GM23248 (cell line): Measurements from ENCODE around the gene EPOP.

Source experiments
- EZH2 ChIP-seq: fragments of 200-600 bp; sonication (generic); IDR thresholded peaks from 2 replicates; pipeline ENCODE4 v1.6.1; 2018; ENCODE audit warnings: antibody characterized with exemption, mild to moderate bottlenecking; ENCODE audit not compliant: insufficient read depth, poor library complexity, severe bottlenecking
- EZH2phosphoT487 ChIP-seq: fragments of 200-600 bp; sonication (generic); IDR thresholded peaks from 2 replicates; pipeline ENCODE4 v1.6.1; 2018; ENCODE audit warnings: antibody characterized with exemption, moderate library complexity, mild to moderate bottlenecking, low read depth; ENCODE audit not compliant: insufficient read depth

DNA sequence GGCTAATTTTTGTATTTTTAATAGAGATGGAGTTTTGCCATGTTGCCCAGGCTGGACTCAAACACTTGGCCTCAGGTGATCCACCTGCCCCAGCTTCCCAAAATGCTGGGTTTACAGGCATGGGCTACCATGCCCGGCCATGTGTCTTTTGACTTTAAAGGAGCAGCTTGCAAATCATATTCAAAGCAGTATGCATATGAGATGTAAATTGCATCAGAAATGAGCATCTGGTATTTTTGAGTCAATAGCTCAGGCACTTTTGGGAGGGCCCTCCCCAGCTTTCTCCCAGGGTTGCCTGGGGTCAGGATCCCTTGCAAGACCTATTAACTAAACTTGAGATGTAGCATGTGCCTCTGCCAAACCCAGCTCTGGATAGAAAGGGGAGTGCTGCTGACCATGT lies 21.5 kb downstream of the EPOP start:
- TF ChIP-seq EZH2 (no peak), EZH2phosphoT487 (no peak)
